Measurements from ENCODE around the gene HIPK2.

The HIPK2 gene

DNA sequence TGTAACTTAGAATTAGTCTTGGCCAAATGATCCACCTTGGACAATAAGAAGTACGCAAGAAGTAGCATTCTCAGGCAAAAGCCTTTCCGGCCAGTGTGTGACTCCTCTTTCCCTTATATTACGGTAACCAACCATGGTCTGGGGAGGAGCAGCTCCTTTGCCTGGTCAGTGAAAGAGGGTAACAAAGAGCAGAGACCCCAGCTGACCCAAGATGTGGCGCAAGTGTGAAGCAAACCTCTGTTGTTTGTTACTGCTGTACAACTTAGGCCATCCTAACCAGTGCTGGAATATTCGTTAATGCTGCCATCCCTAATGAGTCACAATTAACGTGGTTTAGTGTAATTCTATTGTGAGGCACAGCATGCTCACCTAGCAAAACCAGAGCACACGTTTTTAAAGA is 44.0 kb downstream of the HIPK2 start:
- no peaks in the 10 kb centered on the region for H3F3A ChIP-seq (ENCODE audit: insufficient read depth, low read length)
- H3K4me3 ChIP-seq (ENCODE audit: low read depth, low read length, poor library complexity, severe bottlenecking), result no peak overlapping the region
- H3K4me1 ChIP-seq (ENCODE audit: insufficient read depth, low read length, severe bottlenecking), result no peaks in the 10 kb centered on the region
- H3K27me3 ChIP-seq (ENCODE audit: insufficient read depth, low read length), result no peaks in the 10 kb centered on the region
- TF ChIP-seq, protein P1, sequence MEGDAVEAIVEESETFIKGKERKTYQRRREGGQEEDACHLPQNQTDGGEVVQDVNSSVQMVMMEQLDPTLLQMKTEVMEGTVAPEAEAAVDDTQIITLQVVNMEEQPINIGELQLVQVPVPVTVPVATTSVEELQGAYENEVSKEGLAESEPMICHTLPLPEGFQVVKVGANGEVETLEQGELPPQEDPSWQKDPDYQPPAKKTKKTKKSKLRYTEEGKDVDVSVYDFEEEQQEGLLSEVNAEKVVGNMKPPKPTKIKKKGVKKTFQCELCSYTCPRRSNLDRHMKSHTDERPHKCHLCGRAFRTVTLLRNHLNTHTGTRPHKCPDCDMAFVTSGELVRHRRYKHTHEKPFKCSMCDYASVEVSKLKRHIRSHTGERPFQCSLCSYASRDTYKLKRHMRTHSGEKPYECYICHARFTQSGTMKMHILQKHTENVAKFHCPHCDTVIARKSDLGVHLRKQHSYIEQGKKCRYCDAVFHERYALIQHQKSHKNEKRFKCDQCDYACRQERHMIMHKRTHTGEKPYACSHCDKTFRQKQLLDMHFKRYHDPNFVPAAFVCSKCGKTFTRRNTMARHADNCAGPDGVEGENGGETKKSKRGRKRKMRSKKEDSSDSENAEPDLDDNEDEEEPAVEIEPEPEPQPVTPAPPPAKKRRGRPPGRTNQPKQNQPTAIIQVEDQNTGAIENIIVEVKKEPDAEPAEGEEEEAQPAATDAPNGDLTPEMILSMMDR (IDR thresholded peaks at IDR 0.05; ENCODE audit: low read length), result no peak
- TF ChIP-seq EZH2 (IDR thresholded peaks at IDR 0.05; ENCODE audit: borderline replicate concordance, low read length), result no peak
- H4K20me1 ChIP-seq (ENCODE audit: insufficient read depth, low read length), result no peaks in the 10 kb centered on the region
- H3K4me2 ChIP-seq (ENCODE audit: low read length), result no peak overlapping the region
- H3K9ac ChIP-seq (ENCODE audit: low read length), result no peak overlapping the region
- no peaks in the 10 kb centered on the region for H3K9me2 ChIP-seq (ENCODE audit: low read depth, low read length)
- H3K79me2 ChIP-seq (ENCODE audit: insufficient read depth, low read length), result no peaks in the 10 kb centered on the region
- H3K36me3 ChIP-seq (ENCODE audit: insufficient read depth, low read length), result no peaks in the 10 kb centered on the region
- H3K9me3 ChIP-seq (ENCODE audit: low read length), result no peaks in the 10 kb centered on the region
- no peak overlapping the region for H2AFZ ChIP-seq (ENCODE audit: low read length)
- no peak overlapping the region for H3K27ac ChIP-seq (ENCODE audit: low read depth, low read length, poor library complexity, severe bottlenecking)

DNA sequence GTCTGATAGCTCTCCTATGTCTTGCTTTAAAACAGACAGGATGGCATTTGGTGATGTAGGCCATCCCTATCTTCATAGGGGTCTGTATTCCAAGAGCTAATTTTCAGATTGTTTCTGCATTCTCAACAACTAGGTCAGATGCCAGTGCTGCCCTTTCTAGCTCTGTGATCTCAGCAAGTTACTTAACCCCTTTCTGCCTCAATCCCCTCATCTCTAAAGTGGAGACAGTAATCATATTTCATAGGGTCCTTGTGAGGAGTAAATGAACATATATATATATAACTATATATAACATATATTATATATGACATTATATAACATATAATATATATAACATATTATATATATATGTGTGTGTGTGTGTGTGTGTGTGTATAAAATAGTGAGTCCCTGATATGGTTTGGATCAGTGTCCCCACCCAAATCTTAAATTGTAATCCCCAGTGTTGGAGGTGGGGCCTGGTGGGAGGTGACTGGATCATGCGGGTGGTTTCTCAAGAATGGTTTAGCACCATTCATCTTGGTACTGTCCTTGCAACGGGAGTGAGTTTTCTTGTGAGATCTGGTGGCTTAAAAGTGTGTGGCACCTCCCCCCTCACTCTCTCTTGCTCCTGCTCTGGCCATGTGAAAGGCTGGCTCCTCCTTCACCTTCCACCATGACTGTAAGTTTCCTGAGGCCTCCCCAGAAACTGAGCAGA is 45.2 kb downstream of the HIPK2 start:
- Histone ChIP-seq H3K4me2 (ENCODE audit: low read length) (no peak overlapping the region), H3K4me3 (ENCODE audit: low read depth, low read length, poor library complexity, severe bottlenecking) (no peak overlapping the region), H4K20me1 (ENCODE audit: insufficient read depth, low read length) (no peaks in the 10 kb centered on the region), H2AFZ (ENCODE audit: low read length) (no peak overlapping the region), H3K27ac (ENCODE audit: low read depth, low read length, poor library complexity, severe bottlenecking) (no peak overlapping the region), H3K36me3 (ENCODE audit: insufficient read depth, low read length) (no peaks in the 10 kb centered on the region), H3F3A (ENCODE audit: insufficient read depth, low read length) (no peaks in the 10 kb centered on the region), H3K9me2 (ENCODE audit: low read depth, low read length) (no peaks in the 10 kb centered on the region), H3K9me3 (ENCODE audit: low read length) (no peaks in the 10 kb centered on the region), H3K79me2 (ENCODE audit: insufficient read depth, low read length) (no peaks in the 10 kb centered on the region), H3K9ac (ENCODE audit: low read length) (no peak overlapping the region), H3K27me3 (ENCODE audit: insufficient read depth, low read length) (no peaks in the 10 kb centered on the region), H3K4me1 (ENCODE audit: insufficient read depth, low read length, severe bottlenecking) (no peaks in the 10 kb centered on the region)
- TF ChIP-seq EZH2 (IDR thresholded peaks at IDR 0.05; ENCODE audit: borderline replicate concordance, low read length), result no peak
- TF ChIP-seq, protein P1 (IDR thresholded peaks at IDR 0.05; ENCODE audit: low read length), result no peak

DNA sequence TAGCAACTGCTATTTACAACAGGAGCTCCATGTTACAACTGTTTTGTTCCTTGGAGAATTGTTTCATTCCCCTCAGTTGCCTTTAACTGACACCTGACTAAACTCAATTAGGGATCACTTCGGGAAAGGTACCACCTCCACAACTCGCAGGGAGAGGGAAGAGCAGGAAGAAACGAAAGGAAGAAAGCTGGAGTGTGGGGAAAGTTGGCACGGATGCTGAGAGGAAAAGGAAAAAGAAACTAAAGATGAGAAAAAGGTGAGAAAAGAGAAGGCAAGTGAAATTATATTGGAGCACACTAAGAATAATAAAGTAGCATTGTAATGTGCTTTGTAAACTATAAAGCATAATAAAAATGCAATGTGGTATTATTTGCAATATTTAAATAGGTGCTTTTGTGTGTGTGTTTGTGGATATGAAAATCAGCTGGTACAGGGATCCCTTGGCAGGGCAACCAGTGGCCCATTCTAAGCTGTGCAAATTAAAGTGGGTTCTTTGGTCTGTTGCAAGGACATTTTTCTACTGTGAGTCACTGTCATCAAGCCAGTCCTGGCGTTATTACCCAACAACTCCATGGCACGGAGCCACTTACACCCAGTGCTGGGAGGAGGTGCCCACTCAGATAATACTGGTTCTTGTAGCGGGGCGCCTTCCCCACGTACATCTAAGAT is 45.9 kb downstream of the HIPK2 start:
- H4K20me1 ChIP-seq (ENCODE audit: insufficient read depth, low read length), result no peaks in the 10 kb centered on the region
- H3K79me2 ChIP-seq (ENCODE audit: insufficient read depth, low read length), result no peaks in the 10 kb centered on the region
- no peak overlapping the region for H3K4me2 ChIP-seq (ENCODE audit: low read length)
- H3K4me3 ChIP-seq (ENCODE audit: low read depth, low read length, poor library complexity, severe bottlenecking), result no peak overlapping the region
- H3K9me3 ChIP-seq (ENCODE audit: low read length), result no peaks in the 10 kb centered on the region
- H3K27me3 ChIP-seq (ENCODE audit: insufficient read depth, low read length), result no peaks in the 10 kb centered on the region
- H3K27ac ChIP-seq (ENCODE audit: low read depth, low read length, poor library complexity, severe bottlenecking), result no peak overlapping the region
- no peaks in the 10 kb centered on the region for H3K4me1 ChIP-seq (ENCODE audit: insufficient read depth, low read length, severe bottlenecking)
- TF ChIP-seq, protein P1 (IDR thresholded peaks at IDR 0.05; ENCODE audit: low read length), result no peak
- no peak for TF ChIP-seq EZH2 (IDR thresholded peaks at IDR 0.05; ENCODE audit: borderline replicate concordance, low read length)
- no peaks in the 10 kb centered on the region for H3F3A ChIP-seq (ENCODE audit: insufficient read depth, low read length)
- H3K9me2 ChIP-seq (ENCODE audit: low read depth, low read length), result no peaks in the 10 kb centered on the region
- no peak overlapping the region for H2AFZ ChIP-seq (ENCODE audit: low read length)
- H3K36me3 ChIP-seq (ENCODE audit: insufficient read depth, low read length), result no peaks in the 10 kb centered on the region
- no peak overlapping the region for H3K9ac ChIP-seq (ENCODE audit: low read length)

Data from OCI-LY1 (cell line).